HCT116 (cell line): ENCODE data around the gene GRAMD2A. TPM values are rescaled to one million over a fixed set of nuclear protein-coding genes. Genes with fewer than 3 reads are reported as not detected.

Source experiments
- ATAC-seq: fragments of 200-7000 bp; cut with Tn5 transposase; 2 replicates; pipeline ENCODE4 v1.9.1; 2020; ENCODE audit warnings: mild to moderate bottlenecking, moderate library complexity
- BruUV-seq: library from RNA; stranded (reverse); fragments of 400-500 nt; replicated peaks from 2 replicates; lab custom pipeline; 2021; lab: Mats Ljungman, UMichigan
- CTCF ChIA-PET: fragments of 300-600 bp; sonication (Branson Sonifier 250); formaldehyde crosslinking; loops from one replicate; lab custom pipeline; 2021; ENCODE audit warnings: antibody characterized with exemption; lab: Charles Lee
- POLR2A ChIA-PET: fragments of 300-600, 350-600 bp; sonication (Branson Sonifier 250); formaldehyde crosslinking; loops from one replicate; lab custom pipeline; 2021; ENCODE audit warnings: antibody characterized with exemption; lab: Charles Lee
- RAD21 ChIA-PET, 2 experiments: fragments of 300-600 bp; sonication (Branson Sonifier 250); formaldehyde crosslinking; loops; one replicate each; lab custom pipeline; 2023; ENCODE audit warnings: low total read pairs in 2 of 2; ENCODE audit not compliant: uncharacterized antibody in 2 of 2, unreplicated experiment in 2 of 2, low non-redundant PET in 1 of 2; lab: Charles Lee
- DNase-seq: peaks from one replicate; pipeline ENCODE4 v3.0.0-alpha.2; 2010; ENCODE audit warnings: low read depth, low spot score
- H2AFZ ChIP-seq: fragments of 200-600 bp; shearing (Covaris generic), sonication (generic); 2 replicates; pipeline ENCODE4 v1.6.1; 2017; ENCODE audit warnings: low read depth, mixed run types, mixed read lengths, antibody characterized with exemption, low read length; ENCODE audit not compliant: poor library complexity, severe bottlenecking
- H3K27ac ChIP-seq: 2 replicates; pipeline ENCODE4 v1.5.1; 2012; ENCODE audit warnings: low read depth, low read length
- H3K27me3 ChIP-seq: fragments of 200-600 bp; sonication (generic); 2 replicates; pipeline ENCODE4 v1.6.1; 2016; ENCODE audit warnings: mixed run types, low read length, mixed read lengths; ENCODE audit not compliant: insufficient read depth
- H3K36me3 ChIP-seq, 2 experiments: fragments of 200-500 bp in 1 of 2; fragments of 200-600 bp in 1 of 2; sonication (Bioruptor generic) in 1 of 2; sonication (generic) in 1 of 2; 2 replicates each; pipeline versions ENCODE4 v1.5.1 to v1.6.1; 2014 to 2016; ENCODE audit warnings: low read length in 2 of 2, inconsistent platforms in 1 of 2, mixed read lengths in 1 of 2, mixed run types in 1 of 2; ENCODE audit not compliant: insufficient read depth in 2 of 2, control insufficient read depth in 1 of 2
- H3K4me1 ChIP-seq, 2 experiments: fragments of 200-600 bp in 1 of 2; sonication (generic) in 1 of 2; 2 replicates each; pipeline versions ENCODE4 v1.5.1 to v1.6.1; 2012 to 2017; ENCODE audit warnings: low read length in 2 of 2, inconsistent platforms in 1 of 2, mild to moderate bottlenecking in 1 of 2, mixed read lengths in 1 of 2, mixed run types in 1 of 2, moderate library complexity in 1 of 2; ENCODE audit not compliant: insufficient read depth in 2 of 2, control insufficient read depth in 1 of 2
- H3K4me2 ChIP-seq: fragments of 200-600 bp; sonication (generic); 2 replicates; pipeline ENCODE4 v1.6.1; 2017; ENCODE audit warnings: mixed run types, low read length, mixed read lengths
- H3K4me3 ChIP-seq, 2 experiments: fragments of 200-600 bp in 1 of 2; sonication (generic) in 1 of 2; replicated peaks in 1 of 2; 2 replicates each; pipeline ENCODE4 v1.5.1; 2011 to 2016; ENCODE audit warnings: low read length in 2 of 2, control low read depth in 1 of 2, low read depth in 1 of 2, mild to moderate bottlenecking in 1 of 2, mixed read lengths in 1 of 2, mixed run types in 1 of 2
- H3K79me2 ChIP-seq: fragments of 200-600 bp; sonication (generic); 2 replicates; pipeline ENCODE4 v1.6.1; 2017; ENCODE audit warnings: mild to moderate bottlenecking, mixed run types, low read length, moderate library complexity, mixed read lengths; ENCODE audit not compliant: insufficient read depth
- H3K9ac ChIP-seq: fragments of 200-600 bp; sonication (generic); 2 replicates; pipeline ENCODE4 v1.6.1; 2016; ENCODE audit warnings: low read length, mixed read lengths
- H3K9me2 ChIP-seq: fragments of 200-600 bp; sonication (generic), shearing (Covaris generic); 2 replicates; pipeline ENCODE4 v1.6.1; 2017; ENCODE audit warnings: mixed run types, mild to moderate bottlenecking, moderate library complexity; ENCODE audit not compliant: insufficient read depth
- H3K9me3 ChIP-seq, 2 experiments: fragments of 200-500 bp in 1 of 2; fragments of 200-600 bp in 1 of 2; sonication (Bioruptor generic) in 1 of 2; sonication (generic) in 1 of 2; 2 replicates each; pipeline ENCODE4 v1.6.1; 2014 to 2017; ENCODE audit warnings: low read length in 2 of 2, mixed read lengths in 2 of 2, inconsistent platforms in 1 of 2, low read depth in 1 of 2, mild to moderate bottlenecking in 1 of 2, mixed run types in 1 of 2, moderate library complexity in 1 of 2; ENCODE audit not compliant: control insufficient read depth in 1 of 2, insufficient read depth in 1 of 2
- H4K20me1 ChIP-seq: fragments of 200-600 bp; sonication (generic), shearing (Covaris generic); 2 replicates; pipeline ENCODE4 v1.6.1; 2017; ENCODE audit warnings: mixed run types, mild to moderate bottlenecking, moderate library complexity; ENCODE audit not compliant: insufficient read depth
- ATF3 ChIP-seq: IDR thresholded peaks from 2 replicates; pipeline ENCODE4 v1.6.1; 2012
- CBX3 ChIP-seq: IDR thresholded peaks from 2 replicates; pipeline ENCODE4 v1.6.1; 2012; ENCODE audit warnings: low read depth
- CEBPB ChIP-seq: IDR thresholded peaks from 2 replicates; pipeline ENCODE4 v1.6.1; 2012; ENCODE audit warnings: low read depth
- CTCF ChIP-seq, 3 experiments: fragments of 200-600 bp in 1 of 3; sonication (generic) in 1 of 3; IDR thresholded peaks in 2 of 3; conservative IDR thresholded peaks in 1 of 3; 2 replicates each; pipeline ENCODE4 v1.5.1; 2012 to 2017; ENCODE audit warnings: low read depth in 2 of 3, low read length in 2 of 3, antibody characterized with exemption in 1 of 3, borderline replicate concordance in 1 of 3, control low read depth in 1 of 3, mild to moderate bottlenecking in 1 of 3, mixed read lengths in 1 of 3, mixed run types in 1 of 3, moderate library complexity in 1 of 3; ENCODE audit not compliant: insufficient read depth in 1 of 3
- EGR1 ChIP-seq: IDR thresholded peaks from 2 replicates; pipeline ENCODE4 v1.6.1; 2012; ENCODE audit warnings: low read depth
- EZH2 ChIP-seq: fragments of 200-600 bp; sonication (generic); IDR thresholded peaks from 2 replicates; pipeline ENCODE4 v1.6.1; 2017; ENCODE audit warnings: antibody characterized with exemption, mixed run types
- EZH2phosphoT487 ChIP-seq: fragments of 200-600 bp; IDR thresholded peaks from 2 replicates; pipeline ENCODE4 v1.6.1; 2018; ENCODE audit warnings: antibody characterized with exemption, borderline replicate concordance
- FOSL1 ChIP-seq: IDR thresholded peaks from 2 replicates; pipeline ENCODE4 v1.6.1; 2012; ENCODE audit warnings: low read depth
- MAX ChIP-seq: IDR thresholded peaks from 2 replicates; pipeline ENCODE4 v1.6.1; 2012
- POLR2A ChIP-seq: IDR thresholded peaks from 2 replicates; pipeline ENCODE4 v1.7.0; 2011; ENCODE audit warnings: borderline replicate concordance; ENCODE audit not compliant: insufficient read depth, insufficient read length; ENCODE audit errors: extremely low read depth
- RAD21 ChIP-seq: IDR thresholded peaks from 2 replicates; pipeline ENCODE4 v1.6.1; 2012; ENCODE audit warnings: low read depth, mild to moderate bottlenecking
- REST ChIP-seq: IDR thresholded peaks from 2 replicates; pipeline ENCODE4 v1.6.1; 2012; ENCODE audit warnings: low read depth
- SIN3A ChIP-seq: IDR thresholded peaks from 2 replicates; pipeline ENCODE4 v1.6.1; 2012; ENCODE audit warnings: low read depth
- SP1 ChIP-seq: IDR thresholded peaks from 2 replicates; pipeline ENCODE4 v1.6.1; 2012; ENCODE audit warnings: low read depth
- SRF ChIP-seq: IDR thresholded peaks from 2 replicates; pipeline ENCODE4 v1.6.1; 2012; ENCODE audit warnings: low read depth
- TCF7L2 ChIP-seq: IDR thresholded peaks from 2 replicates; pipeline ENCODE4 v1.7.0; 2011; ENCODE audit warnings: borderline replicate concordance, inconsistent platforms; ENCODE audit not compliant: insufficient read depth, insufficient read length; ENCODE audit errors: extremely low read depth
- YY1 ChIP-seq: IDR thresholded peaks from 2 replicates; pipeline ENCODE4 v1.6.1; 2011; ENCODE audit warnings: low read length, low read depth, moderate library complexity, mild to moderate bottlenecking; ENCODE audit not compliant: insufficient replicate concordance; ENCODE audit errors: extremely low read depth
- ZFX ChIP-seq: fragments of 450-650 bp; IDR thresholded peaks from 2 replicates; pipeline ENCODE4 v1.6.1; 2017
- ZNF274 ChIP-seq: fragments of 200-500 bp; sonication (Bioruptor generic); IDR thresholded peaks from 2 replicates; pipeline ENCODE4 v1.6.1; 2014; ENCODE audit warnings: mild to moderate bottlenecking, low read depth, low read length, inconsistent platforms
- intact Hi-C: fragments of 100-400 bp; cut with micrococcal nuclease; formaldehyde crosslinking; loops from 2 replicates; pipeline ENCODE4 v1.10.0; 2022
- total RNA-seq: library from RNA; stranded (reverse); gene quantifications from one replicate; pipeline ENCODE4 v1.2.1, GENCODE V29; 2021; ENCODE audit not compliant: unreplicated experiment

Gene GRAMD2A
- total RNA-seq, 1 experiment from 2014 or later: 8.0 TPM

- TF ChIP-seq YY1 (no peak), RAD21 (no peak), MAX (no peak), TCF7L2 (no peak), ATF3 (no peak), SRF (no peak), SIN3A (no peak)
Observed at GRCh38 chr15:72146934-72147333, 50.7 kb downstream of the GRAMD2A start (continued).

- no peaks in the 10 kb centered on the region for H3K79me2 ChIP-seq
- H3K9me3 ChIP-seq: no peaks in the 10 kb centered on the region
- ChIA-PET RAD21 (no interaction called here), CTCF (no interaction called here), POLR2A (interaction anchor here (0.6 kb wide), 1 partner anchor 28 kb away, joined by 4 read pairs; the partner anchor contains the start of gene SENP8)
- H3K27ac ChIP-seq: no peak overlapping the region
- H3K9ac ChIP-seq: no peak overlapping the region
- ATAC-seq (no peak), DNase-seq (no peak)
- H3K4me1 ChIP-seq: no peaks in the 10 kb centered on the region
- intact Hi-C loops: no loop called here
- TF ChIP-seq EZH2phosphoT487 (no peak), CEBPB (no peak), ZNF274 (no peak), TCF7L2 (no peak), CTCF (IDR thresholded peaks at IDR 0.05 in 2 of 3, conservative IDR thresholded peaks at IDR 0.05 in 1 of 3; ENCODE audit: borderline replicate concordance in 1 of 3, insufficient read depth in 1 of 3, low read depth in 2 of 3, low read length in 2 of 3) (no peak), YY1 (no peak), REST (no peak), CBX3 (no peak), RAD21 (no peak), EGR1 (no peak), POLR2A (no peak), EZH2 (no peak), SRF (no peak), ZFX (no peak), SP1 (no peak), FOSL1 (no peak), ATF3 (no peak), MAX (no peak)
- H2AFZ ChIP-seq: no peak overlapping the region
- BruUV-seq: no TSS peak
- no peaks in the 10 kb centered on the region for H3K9me2 ChIP-seq
- no peaks in the 10 kb centered on the region for H3K36me3 ChIP-seq
- H4K20me1 ChIP-seq: no peaks in the 10 kb centered on the region
- H3K27me3 ChIP-seq: no peaks in the 10 kb centered on the region
- no peak overlapping the region for H3K4me3 ChIP-seq
- H3K4me2 ChIP-seq: no peak overlapping the region
Observed at GRCh38 chr15:72146221-72146620, 51.4 kb downstream of the GRAMD2A start.
